Nephron progenitor cell (in vitro differentiated cells): ENCODE results near the gene SLC24A2.
"Not testable (repeated sequence)": the region's sequence is repeated elsewhere in the genome, so short reads cannot be mapped to it uniquely, and the experiment has no call there.

Experiments used
- DNase-seq: peaks from one replicate; pipeline ENCODE4 v3.0.0; 2021
- H3K27ac Mint-ChIP-seq: 2 replicates; pipeline ENCODE4 v1.8.0; 2021; ENCODE audit warnings: mild to moderate bottlenecking, moderate library complexity, mixed read lengths
- H3K27me3 Mint-ChIP-seq: 2 replicates; pipeline ENCODE4 v1.8.0; 2021; ENCODE audit warnings: mild to moderate bottlenecking, low read depth, mixed read lengths; ENCODE audit not compliant: poor library complexity
- H3K36me3 Mint-ChIP-seq: 2 replicates; pipeline ENCODE4 v1.8.0; 2021; ENCODE audit warnings: low read depth, mixed read lengths
- H3K4me1 Mint-ChIP-seq: 2 replicates; pipeline ENCODE4 v1.8.0; 2021; ENCODE audit warnings: mixed read lengths
- H3K4me3 Mint-ChIP-seq: 2 replicates; pipeline ENCODE4 v1.8.0; 2021; ENCODE audit warnings: mild to moderate bottlenecking, moderate library complexity, mixed read lengths
- H3K9me3 Mint-ChIP-seq: 2 replicates; pipeline ENCODE4 v1.8.0; 2021; ENCODE audit warnings: mild to moderate bottlenecking, moderate library complexity, mixed read lengths
- TF ChIP-seq, protein P1 (sequence below): fragments of 200-600 bp; sonication (generic); IDR thresholded peaks from 2 replicates; pipeline ENCODE4 v1.5.0; 2021; ENCODE audit warnings: antibody characterized with exemption

SLC24A2 gene

DNA sequence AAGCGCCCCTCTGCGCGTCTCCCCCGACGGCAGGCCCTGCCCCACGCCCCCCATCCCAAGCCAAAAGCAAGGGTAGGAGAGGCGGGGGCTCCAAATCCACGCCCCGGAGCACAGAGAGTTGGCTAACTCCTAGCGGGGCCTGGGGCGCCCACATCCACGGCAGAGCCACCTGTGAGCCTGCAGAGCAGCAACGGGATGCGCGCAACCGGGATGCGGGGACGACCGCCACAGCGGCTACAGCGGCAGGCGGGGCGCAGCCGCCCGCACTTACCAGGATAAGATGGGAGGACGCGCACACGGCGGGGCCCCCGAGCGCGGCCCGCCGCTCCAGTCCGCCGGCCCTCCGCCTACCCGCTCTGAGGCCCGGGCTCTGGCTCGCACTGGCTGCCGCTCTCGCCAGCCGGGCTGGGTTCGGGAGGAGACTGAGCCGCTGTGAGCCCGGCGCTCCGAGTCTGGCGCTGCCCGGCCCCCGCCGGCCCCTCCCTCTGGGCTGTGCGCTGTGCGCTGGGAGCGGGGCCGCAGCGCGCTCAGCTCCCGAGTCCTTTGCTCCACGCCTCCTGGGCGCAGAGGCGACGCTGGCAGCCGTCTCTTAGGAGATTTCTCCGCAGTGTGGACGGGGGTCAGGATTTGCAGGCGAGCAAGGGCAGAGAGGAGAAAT lies at the start of gene SLC24A2:
SLC24A2 (minus strand) TSS at position 424 of the 658 bp plus-strand sequence.
- TF ChIP-seq, protein P1, sequence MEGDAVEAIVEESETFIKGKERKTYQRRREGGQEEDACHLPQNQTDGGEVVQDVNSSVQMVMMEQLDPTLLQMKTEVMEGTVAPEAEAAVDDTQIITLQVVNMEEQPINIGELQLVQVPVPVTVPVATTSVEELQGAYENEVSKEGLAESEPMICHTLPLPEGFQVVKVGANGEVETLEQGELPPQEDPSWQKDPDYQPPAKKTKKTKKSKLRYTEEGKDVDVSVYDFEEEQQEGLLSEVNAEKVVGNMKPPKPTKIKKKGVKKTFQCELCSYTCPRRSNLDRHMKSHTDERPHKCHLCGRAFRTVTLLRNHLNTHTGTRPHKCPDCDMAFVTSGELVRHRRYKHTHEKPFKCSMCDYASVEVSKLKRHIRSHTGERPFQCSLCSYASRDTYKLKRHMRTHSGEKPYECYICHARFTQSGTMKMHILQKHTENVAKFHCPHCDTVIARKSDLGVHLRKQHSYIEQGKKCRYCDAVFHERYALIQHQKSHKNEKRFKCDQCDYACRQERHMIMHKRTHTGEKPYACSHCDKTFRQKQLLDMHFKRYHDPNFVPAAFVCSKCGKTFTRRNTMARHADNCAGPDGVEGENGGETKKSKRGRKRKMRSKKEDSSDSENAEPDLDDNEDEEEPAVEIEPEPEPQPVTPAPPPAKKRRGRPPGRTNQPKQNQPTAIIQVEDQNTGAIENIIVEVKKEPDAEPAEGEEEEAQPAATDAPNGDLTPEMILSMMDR: no peak
- peaks cover 8% of the 10 kb centered on the region for H3K36me3 Mint-ChIP-seq
- H3K4me3 Mint-ChIP-seq: peak within 1 kb of the TSS; percentile 83
- H3K9me3 Mint-ChIP-seq: peaks cover 19% of the 10 kb centered on the region
- peak; percentile 77 for DNase-seq
- H3K4me1 Mint-ChIP-seq: peaks cover 8% of the 10 kb centered on the region
- H3K27me3 Mint-ChIP-seq: peaks cover 64% of the 10 kb centered on the region
- H3K27ac Mint-ChIP-seq: no peak within 1 kb of the TSS

DNA sequence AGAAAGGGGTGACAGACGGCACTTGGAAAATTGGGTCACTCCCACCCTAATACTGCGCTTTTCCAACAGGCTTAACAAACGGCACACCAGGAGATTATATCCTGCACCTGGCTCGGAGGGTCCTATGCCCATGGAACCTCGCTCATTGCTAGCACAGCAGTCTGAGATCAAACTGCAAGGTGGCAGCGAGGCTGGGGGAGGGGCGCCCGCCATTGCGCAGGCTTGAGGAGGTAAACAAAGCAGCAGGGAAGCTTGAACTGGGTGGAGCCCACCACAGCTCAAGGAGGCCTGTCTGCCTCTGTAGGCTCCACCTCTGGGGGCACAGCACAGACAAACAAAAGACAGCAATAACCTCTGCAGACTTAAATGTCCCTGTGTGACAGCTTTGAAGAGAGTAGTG lies 44.5 kb upstream of the SLC24A2 start:
- not testable (repeated sequence) for H3K4me3 Mint-ChIP-seq, H3K27me3 Mint-ChIP-seq, DNase-seq, H3K4me1 Mint-ChIP-seq, H3K27ac Mint-ChIP-seq, H3K36me3 Mint-ChIP-seq
- H3K9me3 Mint-ChIP-seq: peaks cover 56% of the 10 kb centered on the region

DNA sequence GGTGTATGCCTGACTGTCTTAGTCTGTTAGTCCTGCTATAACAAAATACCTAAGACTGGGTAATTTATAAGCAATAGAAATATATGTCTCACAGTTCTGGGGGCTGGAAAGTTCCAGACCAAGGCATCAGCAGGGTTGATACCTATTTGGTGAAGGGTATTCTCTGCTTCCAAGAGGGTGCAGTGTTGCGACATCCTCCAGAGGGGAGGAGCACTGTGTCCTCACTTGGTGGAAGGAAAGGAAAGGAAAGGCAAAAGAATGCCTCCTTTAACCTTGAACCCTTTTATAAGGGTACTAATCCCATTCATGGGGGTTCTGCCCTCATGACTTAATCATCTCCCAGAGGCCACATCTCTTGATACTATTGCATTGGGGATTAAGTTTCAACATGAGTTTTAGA lies 42.0 kb upstream of the SLC24A2 start:
- Mint-ChIP-seq H3K4me1 (no peaks in the 10 kb centered on the region), H3K36me3 (peaks cover 9% of the 10 kb centered on the region), H3K4me3 (no peak overlapping the region), H3K9me3 (peaks cover 46% of the 10 kb centered on the region), H3K27me3 (no peaks in the 10 kb centered on the region), H3K27ac (no peak overlapping the region)
- DNase-seq: no peak
- TF ChIP-seq, protein P1: no peak

DNA sequence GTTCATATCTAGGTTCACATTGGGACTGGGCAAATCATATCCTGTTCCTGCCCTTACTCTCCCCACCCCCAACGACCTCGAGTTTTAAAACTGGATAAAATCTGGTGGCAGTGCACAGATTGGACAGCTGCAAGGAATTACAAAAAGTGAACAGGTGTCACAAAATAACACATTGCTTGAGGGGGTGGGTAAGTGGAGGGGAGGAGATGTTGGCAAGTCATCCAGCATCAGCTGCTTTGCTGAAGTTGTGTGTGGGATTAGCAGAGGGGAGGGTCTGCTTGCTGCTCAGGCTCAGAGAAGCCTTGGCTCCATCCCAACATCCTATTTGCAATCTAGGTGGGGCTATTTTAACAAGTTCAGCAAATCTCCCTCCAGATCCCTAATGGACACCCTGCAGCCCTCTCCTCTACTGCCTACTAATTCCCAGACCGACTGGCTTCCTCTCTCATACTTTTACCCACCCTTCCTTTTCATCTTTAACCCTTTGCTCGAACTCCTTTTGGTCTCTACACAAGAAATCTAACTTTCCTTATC lies 39.8 kb upstream of the SLC24A2 start:
- peaks cover 2% of the 10 kb centered on the region for H3K27me3 Mint-ChIP-seq
- TF ChIP-seq, protein P1: no peak
- DNase-seq: no peak

DNA sequence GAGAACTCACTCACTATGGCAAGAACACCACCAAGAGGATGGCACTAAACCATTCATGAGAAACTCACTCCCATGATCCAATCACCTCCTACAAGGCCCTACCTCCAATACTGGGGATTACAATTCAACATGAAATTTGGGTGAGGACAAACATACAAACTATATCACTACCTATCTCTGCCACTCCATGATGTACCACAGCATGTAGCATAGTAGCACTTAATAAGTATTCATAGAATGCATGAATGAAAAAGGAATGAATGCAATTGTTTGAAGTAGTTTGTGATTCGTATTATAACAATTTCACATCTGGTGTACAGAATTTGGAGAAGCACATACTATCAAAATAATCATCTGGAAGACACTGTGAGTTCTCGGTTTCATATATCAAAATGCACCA lies 27.9 kb upstream of the SLC24A2 start:
- Mint-ChIP-seq H3K4me1 (no peaks in the 10 kb centered on the region), H3K9me3 (peaks cover 61% of the 10 kb centered on the region), H3K27me3 (no peaks in the 10 kb centered on the region), H3K27ac (no peak overlapping the region), H3K36me3 (peaks cover 48% of the 10 kb centered on the region), H3K4me3 (no peak overlapping the region)
- TF ChIP-seq, protein P1: no peak
- DNase-seq: no peak

More for the DNA sequence above, 39.8 kb upstream of the SLC24A2 start:
- Mint-ChIP-seq H3K27ac (no peak overlapping the region), H3K36me3 (peaks cover 5% of the 10 kb centered on the region), H3K4me1 (no peaks in the 10 kb centered on the region), H3K4me3 (no peak overlapping the region), H3K9me3 (peaks cover 26% of the 10 kb centered on the region)

DNA sequence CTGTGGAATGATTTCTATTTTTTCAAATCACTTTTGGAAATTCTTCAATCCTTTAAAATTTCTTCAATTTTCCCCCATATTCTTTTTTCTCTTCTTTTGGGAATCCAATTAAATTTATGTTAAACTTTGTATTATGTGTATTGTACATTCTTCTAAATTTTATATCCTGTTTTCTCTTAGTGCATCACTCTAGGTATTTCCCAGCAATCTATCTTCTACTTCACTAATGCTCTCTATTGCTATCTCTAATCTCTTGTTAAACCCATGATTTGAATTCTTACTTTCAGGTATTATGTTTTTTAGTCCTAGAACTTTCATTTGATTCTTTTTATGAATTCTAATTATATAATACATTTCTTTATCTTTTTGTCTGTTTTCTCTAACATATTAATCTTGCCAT lies 23.4 kb upstream of the SLC24A2 start:
- Mint-ChIP-seq H3K27me3 (no peaks in the 10 kb centered on the region), H3K4me3 (no peak overlapping the region), H3K4me1 (peaks cover 4% of the 10 kb centered on the region), H3K27ac (no peak overlapping the region), H3K36me3 (peaks cover 38% of the 10 kb centered on the region), H3K9me3 (peaks cover 50% of the 10 kb centered on the region)
- TF ChIP-seq, protein P1: no peak
- no peak for DNase-seq
